ENCODE measurements around the gene AKAIN1. TPM values are rescaled to one million over a fixed set of nuclear protein-coding genes. Genes with fewer than 3 reads are reported as not detected.

The AKAIN1 gene
- total RNA-seq, 4 donors from 2014 or later, result not detected

- 3 to 5% methylated on average over 50 of the region's 50 CpGs for WGBS, 2 donors
- no peak for TF ChIP-seq CTCF (IDR thresholded peaks at IDR 0.05)
- no peak for TF ChIP-seq POLR2A (IDR thresholded peaks at IDR 0.05)
- intact Hi-C loops (cut with DNase I; ENCODE audit: low total_unique reads), result no loop called here
- DNase-seq (ENCODE audit: low spot score in 2 of 2), result no peak
- no peak overlapping the region for H3K4me3 ChIP-seq (ENCODE audit: low read depth, poor library complexity, severe bottlenecking)
Measured at GRCh38 chr18:5196253-5197031, 615 bp downstream of the AKAIN1 start.

- DNase-seq (ENCODE audit: low spot score in 2 of 2), result no peak
- 46 to 47% methylated on average over 2 of the region's 2 CpGs for WGBS, 2 donors
- no peak overlapping the region for H3K4me3 ChIP-seq (ENCODE audit: low read depth, poor library complexity, severe bottlenecking)
- TF ChIP-seq CTCF (IDR thresholded peaks at IDR 0.05) (no peak), POLR2A (IDR thresholded peaks at IDR 0.05) (no peak)
- intact Hi-C loops (cut with DNase I; ENCODE audit: low total_unique reads), result no loop called here
Measured at GRCh38 chr18:5195656-5196055, 1.4 kb downstream of the AKAIN1 start.

GRCh38 chr18:5180254-5180653, 16.8 kb downstream of the AKAIN1 start:
- no peak overlapping the region for H3K4me3 ChIP-seq (ENCODE audit: low read depth, poor library complexity, severe bottlenecking)
- intact Hi-C loops (cut with DNase I; ENCODE audit: low total_unique reads), result no loop called here
- no peak for TF ChIP-seq CTCF (IDR thresholded peaks at IDR 0.05)
- no peak for TF ChIP-seq POLR2A (IDR thresholded peaks at IDR 0.05)
- no peak for DNase-seq (ENCODE audit: low spot score in 2 of 2)
- 87 to 94% methylated on average over 3 of the region's 3 CpGs for WGBS, 2 donors

- DNase-seq (ENCODE audit: low spot score in 2 of 2), result no peak
- H3K4me3 ChIP-seq (ENCODE audit: low read depth, poor library complexity, severe bottlenecking), result no peak overlapping the region
- intact Hi-C loops (cut with DNase I; ENCODE audit: low total_unique reads), result loop anchor here (10.0 kb wide), 1 partner anchor 846 kb away; no protein-coding TSS in a partner anchor
- no peak for TF ChIP-seq CTCF (IDR thresholded peaks at IDR 0.05)
- TF ChIP-seq POLR2A (IDR thresholded peaks at IDR 0.05), result no peak
- 91 to 94% methylated on average over 1 of the region's 1 CpG for WGBS, 2 donors
Measured at GRCh38 chr18:5178519-5178918, 18.5 kb downstream of the AKAIN1 start.

- TF ChIP-seq CTCF (IDR thresholded peaks at IDR 0.05) (no peak), POLR2A (IDR thresholded peaks at IDR 0.05) (no peak)
- no peak overlapping the region for H3K4me3 ChIP-seq (ENCODE audit: low read depth, poor library complexity, severe bottlenecking)
- intact Hi-C loops (cut with DNase I; ENCODE audit: low total_unique reads), result loop anchor here (10.0 kb wide), 1 partner anchor 849 kb away; no protein-coding TSS in a partner anchor
Measured at GRCh38 chr18:5175378-5175777, 21.7 kb downstream of the AKAIN1 start.

More at GRCh38 chr18:5175378-5175777, 21.7 kb downstream of the AKAIN1 start:
- DNase-seq (ENCODE audit: low spot score in 2 of 2), result no peak
- WGBS, 2 donors, result 77% methylated on average over 5 of the region's 5 CpGs
